Neural cell (in vitro differentiated cells): Measurements from ENCODE around the gene DOCK10. TPM values are rescaled to one million over a fixed set of nuclear protein-coding genes. Genes with fewer than 3 reads are reported as not detected.

ENCODE experiments used
- H2AFZ ChIP-seq: fragments of 200-600, 300-800 bp; sonication (generic), shearing (Covaris generic); 2 replicates; pipeline ENCODE4 v1.6.0; 2014; ENCODE audit warnings: low read depth, mild to moderate bottlenecking, antibody characterized with exemption, low read length, moderate library complexity
- H3F3A ChIP-seq: fragments of 200-600 bp; shearing (Covaris generic); 2 replicates; pipeline ENCODE4 v1.6.1; 2016; ENCODE audit warnings: mild to moderate bottlenecking, moderate library complexity, mixed read lengths, antibody characterized with exemption, low read length; ENCODE audit not compliant: insufficient read depth, poor library complexity, severe bottlenecking
- H3K27ac ChIP-seq: fragments of 200-600, 300-800 bp; sonication (generic), shearing (Covaris generic); 2 replicates; pipeline ENCODE4 v1.5.1; 2014; ENCODE audit warnings: mild to moderate bottlenecking, low read length, moderate library complexity
- H3K27me3 ChIP-seq: fragments of 300-800, 200-600 bp; sonication (generic), shearing (Covaris generic); 2 replicates; pipeline ENCODE4 v1.6.0; 2014; ENCODE audit warnings: mild to moderate bottlenecking, low read depth, low read length, moderate library complexity; ENCODE audit not compliant: insufficient read depth
- H3K36me3 ChIP-seq: fragments of 300-800, 200-600 bp; sonication (generic), shearing (Covaris generic); 2 replicates; pipeline ENCODE4 v1.5.1; 2014; ENCODE audit warnings: mild to moderate bottlenecking, antibody characterized with exemption, low read length, moderate library complexity; ENCODE audit not compliant: insufficient read depth
- H3K4me2 ChIP-seq: fragments of 300-800, 200-600 bp; sonication (generic), shearing (Covaris generic); 2 replicates; pipeline ENCODE4 v1.6.0; 2014; ENCODE audit warnings: mild to moderate bottlenecking, low read length
- H3K4me3 ChIP-seq: fragments of 300-800, 200-600 bp; sonication (generic), shearing (Covaris generic); 2 replicates; pipeline ENCODE4 v1.5.1; 2014; ENCODE audit warnings: mild to moderate bottlenecking, low read length, moderate library complexity
- H3K79me2 ChIP-seq: fragments of 200-600 bp; shearing (Covaris generic); replicated peaks from 2 replicates; pipeline ENCODE4 v1.6.0; 2014; ENCODE audit warnings: mild to moderate bottlenecking, low read length, moderate library complexity; ENCODE audit not compliant: insufficient read depth
- H3K9ac ChIP-seq: fragments of 300-800, 200-600 bp; sonication (generic), shearing (Covaris generic); 2 replicates; pipeline ENCODE4 v1.6.1; 2016; ENCODE audit warnings: mild to moderate bottlenecking, low read length, mixed read lengths
- H3K9me2 ChIP-seq: fragments of 200-600 bp; shearing (Covaris generic); 2 replicates; pipeline ENCODE4 v1.6.1; 2016; ENCODE audit warnings: mild to moderate bottlenecking, low read length, mixed read lengths; ENCODE audit not compliant: insufficient read depth
- H3K9me3 ChIP-seq: fragments of 200-600, 300-800 bp; sonication (generic), shearing (Covaris generic); 2 replicates; pipeline ENCODE4 v1.6.1; 2016; ENCODE audit warnings: mild to moderate bottlenecking, mixed run types, low read length, moderate library complexity, mixed read lengths
- H4K20me1 ChIP-seq: fragments of 200-600 bp; shearing (Covaris generic); 2 replicates; pipeline ENCODE4 v1.6.1; 2016; ENCODE audit warnings: mild to moderate bottlenecking, mixed run types; ENCODE audit not compliant: insufficient read depth
- EP300 ChIP-seq: fragments of 450-650 bp; conservative IDR thresholded peaks from 2 replicates; pipeline ENCODE4 v1.6.1; 2014; ENCODE audit warnings: antibody characterized with exemption, mild to moderate bottlenecking, moderate library complexity; ENCODE audit not compliant: poor library complexity, severe bottlenecking
- EZH2 ChIP-seq: fragments of 200-600, 300-800 bp; shearing (Covaris generic), sonication (generic); IDR thresholded peaks from 2 replicates; pipeline ENCODE4 v1.6.1; 2014; ENCODE audit warnings: antibody characterized with exemption, low read length, borderline replicate concordance, mild to moderate bottlenecking; ENCODE audit not compliant: insufficient read depth, poor library complexity, severe bottlenecking
- MXI1 ChIP-seq: fragments of 450-650 bp; conservative IDR thresholded peaks from 2 replicates; pipeline ENCODE4 v1.6.1; 2014; ENCODE audit warnings: antibody characterized with exemption, mild to moderate bottlenecking; ENCODE audit not compliant: poor library complexity, severe bottlenecking
- POLR2AphosphoS5 ChIP-seq: IDR thresholded peaks from 2 replicates; pipeline ENCODE4 v1.6.1; 2012
- RAD21 ChIP-seq: fragments of 450-650 bp; conservative IDR thresholded peaks from 2 replicates; pipeline ENCODE4 v1.6.1; 2014; ENCODE audit warnings: antibody characterized with exemption, mild to moderate bottlenecking, moderate library complexity
- SMC3 ChIP-seq: fragments of 450-650 bp; conservative IDR thresholded peaks from 2 replicates; pipeline ENCODE4 v1.6.1; 2014; ENCODE audit warnings: antibody characterized with exemption, mild to moderate bottlenecking, moderate library complexity; ENCODE audit not compliant: poor library complexity
- TAF1 ChIP-seq: IDR thresholded peaks from 2 replicates; pipeline ENCODE4 v1.6.1; 2012; ENCODE audit warnings: low read depth
- polyA plus RNA-seq: library from polyadenylated mRNA; depleted of rRNA; stranded (reverse); fragments of >200 nt; gene quantifications from 2 replicates; pipeline ENCODE4 v1.2.3, GENCODE V29; 2014
- TF ChIP-seq, protein P1 (sequence below): fragments of 450-650 bp; IDR thresholded peaks from 2 replicates; pipeline ENCODE4 v1.5.1; 2014; ENCODE audit warnings: antibody characterized with exemption, mild to moderate bottlenecking, moderate library complexity; ENCODE audit not compliant: poor library complexity, severe bottlenecking
- TF ChIP-seq, protein P2 (sequence below): IDR thresholded peaks from 2 replicates; pipeline ENCODE4 v1.6.1; 2012; ENCODE audit warnings: borderline replicate concordance

The DOCK10 gene
- polyA plus RNA-seq, 1 donor from 2014 or later = 0.37 TPM

DNA sequence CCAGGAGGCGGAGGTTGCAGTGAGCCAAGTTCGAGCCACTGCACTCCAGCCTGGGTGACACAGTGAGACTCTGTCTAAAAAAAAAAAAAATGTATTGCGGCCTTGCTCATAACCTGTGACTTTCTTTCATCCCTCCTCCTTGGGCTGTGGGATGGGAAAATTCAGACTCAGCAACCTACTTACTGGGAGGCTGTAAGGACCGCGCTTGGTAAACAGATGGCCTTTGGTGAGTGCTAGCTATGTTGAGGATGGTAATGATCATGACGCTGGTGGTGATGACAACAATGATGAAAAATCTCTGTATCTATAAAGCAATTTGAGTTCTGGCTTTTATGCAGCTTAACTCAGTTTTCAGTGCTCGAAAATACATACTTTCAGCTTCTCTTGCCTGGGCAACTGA is 261.4 kb downstream of the DOCK10 start:
- H4K20me1 ChIP-seq = no peaks in the 10 kb centered on the region
- H3K9me2 ChIP-seq = no peaks in the 10 kb centered on the region
- no peak overlapping the region for H3K4me3 ChIP-seq
- no peak overlapping the region for H2AFZ ChIP-seq
- TF ChIP-seq TAF1 = no peak
- TF ChIP-seq, protein P1, sequence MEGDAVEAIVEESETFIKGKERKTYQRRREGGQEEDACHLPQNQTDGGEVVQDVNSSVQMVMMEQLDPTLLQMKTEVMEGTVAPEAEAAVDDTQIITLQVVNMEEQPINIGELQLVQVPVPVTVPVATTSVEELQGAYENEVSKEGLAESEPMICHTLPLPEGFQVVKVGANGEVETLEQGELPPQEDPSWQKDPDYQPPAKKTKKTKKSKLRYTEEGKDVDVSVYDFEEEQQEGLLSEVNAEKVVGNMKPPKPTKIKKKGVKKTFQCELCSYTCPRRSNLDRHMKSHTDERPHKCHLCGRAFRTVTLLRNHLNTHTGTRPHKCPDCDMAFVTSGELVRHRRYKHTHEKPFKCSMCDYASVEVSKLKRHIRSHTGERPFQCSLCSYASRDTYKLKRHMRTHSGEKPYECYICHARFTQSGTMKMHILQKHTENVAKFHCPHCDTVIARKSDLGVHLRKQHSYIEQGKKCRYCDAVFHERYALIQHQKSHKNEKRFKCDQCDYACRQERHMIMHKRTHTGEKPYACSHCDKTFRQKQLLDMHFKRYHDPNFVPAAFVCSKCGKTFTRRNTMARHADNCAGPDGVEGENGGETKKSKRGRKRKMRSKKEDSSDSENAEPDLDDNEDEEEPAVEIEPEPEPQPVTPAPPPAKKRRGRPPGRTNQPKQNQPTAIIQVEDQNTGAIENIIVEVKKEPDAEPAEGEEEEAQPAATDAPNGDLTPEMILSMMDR = no peak
- H3K4me2 ChIP-seq = no peak overlapping the region
- H3K9ac ChIP-seq = no peak overlapping the region
- no peaks in the 10 kb centered on the region for H3K79me2 ChIP-seq
- H3K27ac ChIP-seq = no peak overlapping the region
- no peaks in the 10 kb centered on the region for H3K9me3 ChIP-seq
- no peaks in the 10 kb centered on the region for H3F3A ChIP-seq
- no peaks in the 10 kb centered on the region for H3K27me3 ChIP-seq
- H3K36me3 ChIP-seq = no peaks in the 10 kb centered on the region

DNA sequence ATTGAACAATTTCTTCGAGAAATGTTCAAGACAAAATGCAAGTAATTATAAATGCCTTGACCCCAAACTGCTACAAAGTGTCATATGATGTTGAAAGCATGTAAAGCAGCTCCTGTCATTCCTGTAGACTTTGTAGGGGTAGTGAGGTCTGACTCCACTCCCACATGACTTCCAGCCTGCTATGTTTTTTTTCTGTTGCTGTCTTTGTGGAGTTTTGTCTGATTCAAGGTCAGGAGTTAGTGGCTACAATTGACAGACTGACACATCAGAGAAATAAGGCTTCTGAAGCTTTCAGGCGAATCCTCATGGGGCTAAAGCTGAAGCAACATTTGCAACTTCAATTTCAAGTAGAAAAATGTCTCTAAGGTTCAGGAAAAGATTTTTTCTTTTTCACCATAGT is 262.2 kb downstream of the DOCK10 start:
- Histone ChIP-seq H4K20me1 (no peaks in the 10 kb centered on the region), H3K4me2 (no peak overlapping the region), H3K79me2 (no peaks in the 10 kb centered on the region), H2AFZ (no peak overlapping the region), H3K27ac (no peak overlapping the region), H3K27me3 (no peaks in the 10 kb centered on the region), H3K9ac (no peak overlapping the region), H3K36me3 (no peaks in the 10 kb centered on the region), H3K9me3 (no peaks in the 10 kb centered on the region), H3F3A (no peaks in the 10 kb centered on the region), H3K4me3 (no peak overlapping the region), H3K9me2 (no peaks in the 10 kb centered on the region)
- no peak for TF ChIP-seq RAD21
- TF ChIP-seq EZH2 = no peak
- TF ChIP-seq TAF1 = no peak
- no peak for TF ChIP-seq EP300
- TF ChIP-seq SMC3 = no peak
- TF ChIP-seq, protein P2, sequence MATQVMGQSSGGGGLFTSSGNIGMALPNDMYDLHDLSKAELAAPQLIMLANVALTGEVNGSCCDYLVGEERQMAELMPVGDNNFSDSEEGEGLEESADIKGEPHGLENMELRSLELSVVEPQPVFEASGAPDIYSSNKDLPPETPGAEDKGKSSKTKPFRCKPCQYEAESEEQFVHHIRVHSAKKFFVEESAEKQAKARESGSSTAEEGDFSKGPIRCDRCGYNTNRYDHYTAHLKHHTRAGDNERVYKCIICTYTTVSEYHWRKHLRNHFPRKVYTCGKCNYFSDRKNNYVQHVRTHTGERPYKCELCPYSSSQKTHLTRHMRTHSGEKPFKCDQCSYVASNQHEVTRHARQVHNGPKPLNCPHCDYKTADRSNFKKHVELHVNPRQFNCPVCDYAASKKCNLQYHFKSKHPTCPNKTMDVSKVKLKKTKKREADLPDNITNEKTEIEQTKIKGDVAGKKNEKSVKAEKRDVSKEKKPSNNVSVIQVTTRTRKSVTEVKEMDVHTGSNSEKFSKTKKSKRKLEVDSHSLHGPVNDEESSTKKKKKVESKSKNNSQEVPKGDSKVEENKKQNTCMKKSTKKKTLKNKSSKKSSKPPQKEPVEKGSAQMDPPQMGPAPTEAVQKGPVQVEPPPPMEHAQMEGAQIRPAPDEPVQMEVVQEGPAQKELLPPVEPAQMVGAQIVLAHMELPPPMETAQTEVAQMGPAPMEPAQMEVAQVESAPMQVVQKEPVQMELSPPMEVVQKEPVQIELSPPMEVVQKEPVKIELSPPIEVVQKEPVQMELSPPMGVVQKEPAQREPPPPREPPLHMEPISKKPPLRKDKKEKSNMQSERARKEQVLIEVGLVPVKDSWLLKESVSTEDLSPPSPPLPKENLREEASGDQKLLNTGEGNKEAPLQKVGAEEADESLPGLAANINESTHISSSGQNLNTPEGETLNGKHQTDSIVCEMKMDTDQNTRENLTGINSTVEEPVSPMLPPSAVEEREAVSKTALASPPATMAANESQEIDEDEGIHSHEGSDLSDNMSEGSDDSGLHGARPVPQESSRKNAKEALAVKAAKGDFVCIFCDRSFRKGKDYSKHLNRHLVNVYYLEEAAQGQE = no peak
- no peak for TF ChIP-seq POLR2AphosphoS5
- no peak for TF ChIP-seq MXI1
- TF ChIP-seq, protein P1 = no peak
